Thyroid gland (tissue), 4 donors: ENCODE results near the gene LARGE1. TPM values are rescaled to one million over a fixed set of nuclear protein-coding genes. Genes with fewer than 3 reads are reported as not detected.

ENCODE experiments used
- DNase-seq, 2 donors: peaks; one replicate each; pipeline ENCODE4 v3.0.0-alpha.2; 2019
- H3K27ac ChIP-seq, 3 donors: fragments of 200-600 bp; sonication (generic); 1 replicate in 2 of 3; 2 replicates in 1 of 3; pipeline ENCODE4 v1.5.1; 2016 to 2019; ENCODE audit warnings: mild to moderate bottlenecking in 1 of 3, moderate library complexity in 1 of 3
- H3K27me3 ChIP-seq: fragments of 200-600 bp; sonication (generic); one replicate; pipeline ENCODE4 v1.5.1; 2019
- H3K36me3 ChIP-seq, 2 donors: fragments of 200-600 bp; sonication (generic); one replicate each; pipeline ENCODE4 v1.5.1; 2016 to 2019
- H3K4me1 ChIP-seq, 2 donors: fragments of 200-600 bp; sonication (generic); one replicate each; pipeline ENCODE4 v1.5.1; 2017 to 2019
- H3K4me3 ChIP-seq, 3 donors: fragments of 200-600 bp; sonication (generic); replicated peaks in 1 of 3; 1 replicate in 2 of 3; 2 replicates in 1 of 3; pipeline ENCODE4 v1.5.1; 2016; ENCODE audit warnings: mild to moderate bottlenecking in 1 of 3
- H3K9me3 ChIP-seq: fragments of 200-600 bp; sonication (generic); one replicate; pipeline ENCODE4 v1.5.1; 2017
- CTCF ChIP-seq, 6 experiments: fragments of 200-600 bp in 3 of 6; fragments of 450-650 bp in 3 of 6; sonication (generic) in 3 of 6; IDR thresholded peaks; one replicate each; pipeline ENCODE4 v1.5.1; 2016 to 2019; ENCODE audit warnings: antibody characterized with exemption in 6 of 6, mild to moderate bottlenecking in 2 of 6, inconsistent platforms in 1 of 6, moderate library complexity in 1 of 6
- POLR2A ChIP-seq, 2 donors: fragments of 450-650 bp; IDR thresholded peaks; one replicate each; pipeline ENCODE4 v1.6.1; 2017; ENCODE audit warnings: antibody characterized with exemption in 2 of 2, mild to moderate bottlenecking in 2 of 2, moderate library complexity in 1 of 2
- WGBS, 2 donors: methylation state at CpG; one replicate each; pipeline ENCODE4 v1.1.5; 2017; 5-methylcytosine and 5-hydroxymethylcytosine counted together
- intact Hi-C: fragments of 100-400 bp; cut with DNase I; formaldehyde crosslinking; loops from one replicate; pipeline ENCODE4 v1.15.1; 2023
- total RNA-seq, 4 donors: library from RNA; depleted of rRNA; stranded (reverse); fragments of >200 nt; gene quantifications; one replicate each; pipeline ENCODE4 v1.2.3, GENCODE V29; 2016

LARGE1 gene
- total RNA-seq, 4 donors from 2014 or later, result 13.6 to 16.3 (median 15.1) TPM

- Histone ChIP-seq H3K27me3 (no peaks in the 10 kb centered on the region), H3K27ac (no peak overlapping the region), H3K4me1 (no peaks in the 10 kb centered on the region), H3K4me3 (no peak overlapping the region), H3K9me3 (no peaks in the 10 kb centered on the region), H3K36me3 (no peaks in the 10 kb centered on the region)
- 96% methylated on average over 6 of the region's 6 CpGs for WGBS, 2 donors
- intact Hi-C loops, result no loop called here
- DNase-seq, result no peak
- TF ChIP-seq CTCF (IDR thresholded peaks at IDR 0.05) (no peak), POLR2A (IDR thresholded peaks at IDR 0.05) (no peak)
These were observed 315.1 kb downstream of the LARGE1 start for GRCh38 chr22:33605221-33605620.

GRCh38 chr22:33601062-33601461 lies 319.2 kb downstream of the LARGE1 start:
- WGBS, 2 donors, result 96 to 100% methylated on average over 2 of the region's 2 CpGs
- intact Hi-C loops, result no loop called here
- no peak overlapping the region for H3K4me3 ChIP-seq
- no peaks in the 10 kb centered on the region for H3K27me3 ChIP-seq
- H3K36me3 ChIP-seq, result no peaks in the 10 kb centered on the region
- no peak overlapping the region for H3K27ac ChIP-seq
- DNase-seq, result no peak
- H3K4me1 ChIP-seq, result no peaks in the 10 kb centered on the region
- TF ChIP-seq CTCF (IDR thresholded peaks at IDR 0.05) (no peak), POLR2A (IDR thresholded peaks at IDR 0.05) (no peak)
- no peaks in the 10 kb centered on the region for H3K9me3 ChIP-seq

- no peak for DNase-seq
- intact Hi-C loops, result no loop called here
- Histone ChIP-seq H3K4me1 (no peaks in the 10 kb centered on the region), H3K27me3 (no peaks in the 10 kb centered on the region), H3K36me3 (no peaks in the 10 kb centered on the region), H3K4me3 (no peak overlapping the region), H3K27ac (no peak overlapping the region), H3K9me3 (no peaks in the 10 kb centered on the region)
- TF ChIP-seq POLR2A (IDR thresholded peaks at IDR 0.05) (no peak), CTCF (IDR thresholded peaks at IDR 0.05) (no peak)
- WGBS, 2 donors, result 94 to 97% methylated on average over 12 of the region's 12 CpGs
These were observed 319.7 kb downstream of the LARGE1 start for GRCh38 chr22:33600595-33600994.

- DNase-seq, result no peak
- no peak for TF ChIP-seq CTCF (IDR thresholded peaks at IDR 0.05)
- TF ChIP-seq POLR2A (IDR thresholded peaks at IDR 0.05), result no peak
- H3K27me3 ChIP-seq, result no peaks in the 10 kb centered on the region
- no peaks in the 10 kb centered on the region for H3K9me3 ChIP-seq
- H3K4me3 ChIP-seq, result no peak overlapping the region
- no peaks in the 10 kb centered on the region for H3K4me1 ChIP-seq
- H3K36me3 ChIP-seq, result no peaks in the 10 kb centered on the region
- H3K27ac ChIP-seq, result no peak overlapping the region
- intact Hi-C loops, result no loop called here
- WGBS, 2 donors, result 95 to 96% methylated on average over 6 of the region's 6 CpGs
These were observed 320.2 kb downstream of the LARGE1 start for GRCh38 chr22:33600113-33600512.

- H3K27me3 ChIP-seq, result no peaks in the 10 kb centered on the region
- WGBS, 2 donors, result 93 to 96% methylated on average over 7 of the region's 7 CpGs
- TF ChIP-seq CTCF (IDR thresholded peaks at IDR 0.05), result no peak
- TF ChIP-seq POLR2A (IDR thresholded peaks at IDR 0.05), result no peak
- no peaks in the 10 kb centered on the region for H3K4me1 ChIP-seq
- H3K36me3 ChIP-seq, result no peaks in the 10 kb centered on the region
- no peak overlapping the region for H3K4me3 ChIP-seq
- DNase-seq, result no peak
- H3K9me3 ChIP-seq, result no peaks in the 10 kb centered on the region
- intact Hi-C loops, result no loop called here
- H3K27ac ChIP-seq, result no peak overlapping the region
These were observed 320.7 kb downstream of the LARGE1 start for GRCh38 chr22:33599596-33599995.
